HepG2 (cell line): ENCODE data around the gene UQCC5. TPM values are rescaled to one million over a fixed set of nuclear protein-coding genes. Genes with fewer than 3 reads are reported as not detected.
A peak's percentile ranks its signal among the peaks of the same experiment; 100 is the strongest.

Experiments used
- BORCS8-MEF2B ChIP-seq: sonication (generic); formaldehyde crosslinking; IDR thresholded peaks from 2 replicates; pipeline ENCODE4 v1.8.0; 2022; ENCODE audit warnings: mild to moderate bottlenecking, missing genetic modification reagents
- DMAP1 ChIP-seq: IDR thresholded peaks from 2 replicates; pipeline ENCODE4 v1.6.1; 2016
- FOXA3 ChIP-seq: IDR thresholded peaks from 2 replicates; pipeline ENCODE4 v1.6.1; 2016; ENCODE audit warnings: missing genetic modification reagents, missing compliant biosample characterization
- FOXK2 ChIP-seq: fragments of 450-650 bp; IDR thresholded peaks from 2 replicates; pipeline ENCODE4 v1.6.1; 2016
- HNF4G ChIP-seq, 2 experiments: sonication (generic) in 1 of 2; formaldehyde crosslinking in 1 of 2; IDR thresholded peaks; 2 replicates each; pipeline versions ENCODE4 v1.4.0 to v1.6.1; 2011 to 2020; ENCODE audit warnings: borderline replicate concordance in 2 of 2, low read depth in 2 of 2, mild to moderate bottlenecking in 2 of 2, low read length in 1 of 2, missing genetic modification reagents in 1 of 2, moderate library complexity in 1 of 2
- HNRNPLL ChIP-seq: fragments of 200-400 bp; formaldehyde crosslinking; IDR thresholded peaks from 2 replicates; pipeline ENCODE4 v1.6.1; 2017; ENCODE audit warnings: mild to moderate bottlenecking, low read depth, low read length; ENCODE audit not compliant: poor library complexity, severe bottlenecking
- HOXD1 ChIP-seq: sonication (generic); formaldehyde crosslinking; IDR thresholded peaks from 2 replicates; pipeline ENCODE4 v1.5.0; 2020; ENCODE audit warnings: missing genetic modification reagents
- KDM5B ChIP-seq: sonication (generic); formaldehyde crosslinking; IDR thresholded peaks from 2 replicates; pipeline ENCODE4 v1.4.0; 2020; ENCODE audit warnings: missing genetic modification reagents, mild to moderate bottlenecking, borderline replicate concordance
- MAF1 ChIP-seq: sonication (generic); formaldehyde crosslinking; IDR thresholded peaks from 2 replicates; pipeline ENCODE4 v1.5.0; 2020; ENCODE audit warnings: missing genetic modification reagents, borderline replicate concordance
- MYC ChIP-seq: sonication (generic); formaldehyde crosslinking; IDR thresholded peaks from 2 replicates; pipeline ENCODE4 v1.9.0; 2021; ENCODE audit warnings: missing genetic modification reagents, borderline replicate concordance
- PAF1 ChIP-seq: IDR thresholded peaks from 2 replicates; pipeline ENCODE4 v1.6.1; 2016; ENCODE audit warnings: missing genetic modification reagents, missing compliant biosample characterization
- PAX8 ChIP-seq: sonication (generic); formaldehyde crosslinking; IDR thresholded peaks from 2 replicates; pipeline ENCODE4 v1.8.0; 2022; ENCODE audit warnings: mild to moderate bottlenecking, missing genetic modification reagents, borderline replicate concordance
- PITX1 ChIP-seq: sonication (generic); formaldehyde crosslinking; IDR thresholded peaks from 2 replicates; pipeline ENCODE4 v1.5.1; 2020; ENCODE audit warnings: mild to moderate bottlenecking, missing genetic modification reagents
- RFXANK ChIP-seq: IDR thresholded peaks from 2 replicates; pipeline ENCODE4 v1.6.1; 2016
- SMAD1 ChIP-seq: sonication (generic); formaldehyde crosslinking; IDR thresholded peaks from 2 replicates; pipeline ENCODE4 v1.4.0; 2020; ENCODE audit warnings: missing genetic modification reagents, low read depth, mild to moderate bottlenecking, borderline replicate concordance
- SRSF9 ChIP-seq: fragments of 200-400 bp; formaldehyde crosslinking; IDR thresholded peaks from 2 replicates; pipeline ENCODE4 v1.6.1; 2018; ENCODE audit warnings: borderline replicate concordance, mild to moderate bottlenecking, low read depth, low read length; ENCODE audit not compliant: insufficient read depth, poor library complexity, severe bottlenecking
- ZKSCAN5 ChIP-seq: sonication (generic); formaldehyde crosslinking; IDR thresholded peaks from 2 replicates; pipeline ENCODE4 v1.5.1; 2020; ENCODE audit warnings: mild to moderate bottlenecking, missing genetic modification reagents
- ZNF121 ChIP-seq: sonication (generic); formaldehyde crosslinking; IDR thresholded peaks from 2 replicates; pipeline ENCODE4 v1.5.0; 2020; ENCODE audit warnings: mild to moderate bottlenecking, missing genetic modification reagents
- ZNF124 ChIP-seq: sonication (generic); formaldehyde crosslinking; IDR thresholded peaks from 2 replicates; pipeline ENCODE4 v1.4.0; 2020; ENCODE audit warnings: missing genetic modification reagents
- ZNF230 ChIP-seq: sonication (generic); formaldehyde crosslinking; IDR thresholded peaks from 2 replicates; pipeline ENCODE4 v1.4.0; 2020; ENCODE audit warnings: mild to moderate bottlenecking, missing genetic modification reagents
- ZNF263 ChIP-seq: sonication (generic); formaldehyde crosslinking; IDR thresholded peaks from 2 replicates; pipeline ENCODE4 v1.4.0; 2020; ENCODE audit warnings: missing genetic modification reagents
- ZNF350 ChIP-seq: sonication (generic); formaldehyde crosslinking; IDR thresholded peaks from 2 replicates; pipeline ENCODE4 v1.4.0; 2020; ENCODE audit warnings: mild to moderate bottlenecking, low read depth, missing genetic modification reagents, borderline replicate concordance
- ZNF431 ChIP-seq: sonication (generic); formaldehyde crosslinking; IDR thresholded peaks from 2 replicates; pipeline ENCODE4 v1.9.0; 2022; ENCODE audit warnings: missing genetic modification reagents, low read depth, mild to moderate bottlenecking, borderline replicate concordance
- ZNF432 ChIP-seq: sonication (generic); formaldehyde crosslinking; IDR thresholded peaks from 2 replicates; pipeline ENCODE4 v1.5.0; 2020; ENCODE audit warnings: missing genetic modification reagents, mild to moderate bottlenecking, borderline replicate concordance
- ZNF605 ChIP-seq: sonication (generic); formaldehyde crosslinking; IDR thresholded peaks from 2 replicates; pipeline ENCODE4 v1.8.0; 2022; ENCODE audit warnings: mild to moderate bottlenecking, missing genetic modification reagents
- ZNF883 ChIP-seq: sonication (generic); formaldehyde crosslinking; IDR thresholded peaks from 2 replicates; pipeline ENCODE4 v1.5.1; 2020; ENCODE audit warnings: mild to moderate bottlenecking, missing genetic modification reagents; ENCODE audit errors: not compliant biosample characterization
- polyA plus RNA-seq, 8 experiments: library from polyadenylated mRNA; depleted of rRNA in 3 of 8; stranded (reverse) in 7 of 8; unstranded in 1 of 8; fragments of >200 nt; fragmentation: Illumina TruSeq in 4 of 8; extraction: Trizol in 4 of 8; gene quantifications; 2 replicates each; pipeline versions ENCODE4 v1.2.1 to v1.2.3, GENCODE V29; 2011 to 2016; ENCODE audit warnings: low read depth in 4 of 8, missing spikeins in 1 of 8, mixed read lengths in 1 of 8; ENCODE audit not compliant: insufficient read depth in 1 of 8
- total RNA-seq, 5 experiments: library from RNA; depleted of rRNA; stranded (reverse); fragments of >200 nt; fragmentation: Illumina TruSeq; extraction: Trizol; gene quantifications; 2 replicates each; pipeline ENCODE4 v1.2.3, GENCODE V29; 2016; ENCODE audit warnings: low read depth in 1 of 5
- TF ChIP-seq, protein P1 (sequence below): sonication (generic); formaldehyde crosslinking; IDR thresholded peaks from 2 replicates; pipeline ENCODE4 v1.8.0; 2022; ENCODE audit warnings: mild to moderate bottlenecking, missing genetic modification reagents
- TF ChIP-seq, protein P2 (sequence below): IDR thresholded peaks from 2 replicates; pipeline ENCODE4 v1.6.1; 2018; ENCODE audit warnings: missing genetic modification reagents, mild to moderate bottlenecking, missing compliant biosample characterization

Gene UQCC5
- total and polyA plus RNA-seq, 2 of the 13 experiments (the other 11 are each of a cell fraction or from before 2014, with no cell fraction given) = 15.4 to 29.5 TPM

DNA sequence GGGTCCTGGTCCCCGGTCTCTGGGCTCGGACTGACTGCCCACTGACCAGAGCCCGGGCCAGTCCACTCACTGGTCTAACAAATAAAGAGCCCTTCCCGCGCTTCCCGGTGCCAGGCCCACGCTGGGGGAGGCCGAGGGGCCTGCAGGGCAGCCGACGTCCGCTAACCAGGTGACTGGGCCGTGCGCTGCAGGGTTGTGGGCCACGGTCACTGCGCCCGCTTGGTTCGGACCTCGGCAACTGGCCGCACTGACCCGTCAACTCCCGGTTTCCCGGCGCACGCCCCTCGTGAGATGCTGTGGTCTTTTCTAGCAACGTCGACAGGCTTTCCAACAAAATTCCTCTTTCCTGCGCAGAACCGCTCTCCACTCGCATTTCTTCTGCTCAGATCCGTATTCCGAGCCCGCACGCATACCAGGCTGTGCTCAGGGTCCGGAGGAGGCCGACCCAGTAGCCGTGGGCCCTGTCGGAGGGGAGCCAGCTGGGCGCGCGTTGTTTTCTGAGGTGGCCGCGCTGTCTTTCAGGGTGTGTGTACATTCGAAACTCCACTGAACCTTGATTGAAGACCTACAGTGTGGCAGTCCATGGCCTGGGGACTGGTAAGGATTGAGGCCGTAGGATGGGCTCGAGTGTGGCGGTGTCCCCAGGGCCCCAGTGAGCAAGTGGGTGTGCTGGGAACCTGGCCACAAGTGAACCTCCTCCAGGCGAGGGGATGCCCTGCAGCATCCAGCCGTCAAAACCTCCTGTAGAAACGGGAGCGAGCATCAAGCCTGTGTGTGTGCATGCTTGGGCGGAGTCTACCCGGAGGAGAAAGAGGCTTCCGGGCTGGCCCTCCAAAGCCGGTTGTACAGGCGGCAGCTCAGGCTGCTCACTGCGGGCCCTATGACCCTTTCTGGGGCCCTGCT is 1.9 kb upstream of the UQCC5 start (continued):
- TF ChIP-seq ZNF263 (CRISPR knock-in tag) (0 out of 2 replicates have a peak, but pooled peaks have one; percentile 20), KDM5B (CRISPR knock-in tag) (peak; percentile 50; the same call in 1 of the 2 replicates), SRSF9 (no peak), HNRNPLL (peak; percentile 65), RFXANK (no peak), ZNF432 (CRISPR knock-in tag) (no peak), SMAD1 (CRISPR knock-in tag) (0 out of 2 replicates have a peak, but pooled peaks have one; percentile 37), MAF1 (CRISPR knock-in tag) (peak; percentile 35; the same call in 1 of the 2 replicates), DMAP1 (CRISPR knock-in tag) (0 out of 2 replicates have a peak, but pooled peaks have one; percentile 13), HOXD1 (CRISPR knock-in tag) (0 out of 2 replicates have a peak, but pooled peaks have one; percentile 37), PAX8 (CRISPR knock-in tag) (no peak), FOXA3 (CRISPR knock-in tag) (no peak), PITX1 (CRISPR knock-in tag) (no peak), ZNF350 (CRISPR knock-in tag) (peak; percentile 63), ZKSCAN5 (no peak), HNF4G (IDR thresholded peaks at IDR 0.05; ENCODE audit: borderline replicate concordance, low read depth, low read length) (no peak), HNF4G (CRISPR knock-in tag; IDR thresholded peaks at IDR 0.05; ENCODE audit: borderline replicate concordance, low read depth) (no peak), ZNF883 (CRISPR knock-in tag) (peak; percentile 50), ZNF605 (CRISPR knock-in tag) (peak; percentile 69), ZNF121 (CRISPR knock-in tag) (no peak), PAF1 (CRISPR knock-in tag) (no peak), ZNF230 (peak; percentile 12; the same call in 1 of the 2 replicates), MYC (peak; percentile 66; the same call in 1 of the 2 replicates), BORCS8-MEF2B (CRISPR knock-in tag) (no peak; the same call in 1 of the 2 replicates), ZNF431 (CRISPR knock-in tag) (0 out of 2 replicates have a peak, but pooled peaks have one; percentile 31), ZNF124 (CRISPR knock-in tag) (no peak), FOXK2 (0 out of 2 replicates have a peak, but pooled peaks have one; percentile 11)
- TF ChIP-seq, protein P1, sequence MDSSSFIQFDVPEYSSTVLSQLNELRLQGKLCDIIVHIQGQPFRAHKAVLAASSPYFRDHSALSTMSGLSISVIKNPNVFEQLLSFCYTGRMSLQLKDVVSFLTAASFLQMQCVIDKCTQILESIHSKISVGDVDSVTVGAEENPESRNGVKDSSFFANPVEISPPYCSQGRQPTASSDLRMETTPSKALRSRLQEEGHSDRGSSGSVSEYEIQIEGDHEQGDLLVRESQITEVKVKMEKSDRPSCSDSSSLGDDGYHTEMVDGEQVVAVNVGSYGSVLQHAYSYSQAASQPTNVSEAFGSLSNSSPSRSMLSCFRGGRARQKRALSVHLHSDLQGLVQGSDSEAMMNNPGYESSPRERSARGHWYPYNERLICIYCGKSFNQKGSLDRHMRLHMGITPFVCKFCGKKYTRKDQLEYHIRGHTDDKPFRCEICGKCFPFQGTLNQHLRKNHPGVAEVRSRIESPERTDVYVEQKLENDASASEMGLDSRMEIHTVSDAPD (CRISPR knock-in tag) = peak; percentile 57
- TF ChIP-seq, protein P2, sequence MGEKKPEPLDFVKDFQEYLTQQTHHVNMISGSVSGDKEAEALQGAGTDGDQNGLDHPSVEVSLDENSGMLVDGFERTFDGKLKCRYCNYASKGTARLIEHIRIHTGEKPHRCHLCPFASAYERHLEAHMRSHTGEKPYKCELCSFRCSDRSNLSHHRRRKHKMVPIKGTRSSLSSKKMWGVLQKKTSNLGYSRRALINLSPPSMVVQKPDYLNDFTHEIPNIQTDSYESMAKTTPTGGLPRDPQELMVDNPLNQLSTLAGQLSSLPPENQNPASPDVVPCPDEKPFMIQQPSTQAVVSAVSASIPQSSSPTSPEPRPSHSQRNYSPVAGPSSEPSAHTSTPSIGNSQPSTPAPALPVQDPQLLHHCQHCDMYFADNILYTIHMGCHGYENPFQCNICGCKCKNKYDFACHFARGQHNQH (CRISPR knock-in tag) = no peak; the same call in 1 of the 2 replicates
